ENCODE results near the gene MDFI.

- no peak for TF ChIP-seq CTCF (conservative IDR thresholded peaks at IDR 0.05; ENCODE audit: low read depth in 2 of 2)
- TF ChIP-seq EZH2 (IDR thresholded peaks at IDR 0.05; ENCODE audit: low read depth, unreplicated experiment): no peak
- no peak for TF ChIP-seq EZH2phosphoT487 (IDR thresholded peaks at IDR 0.05; ENCODE audit: unreplicated experiment)
- TF ChIP-seq POLR2AphosphoS5 (IDR thresholded peaks at IDR 0.05; ENCODE audit: low read depth): no peak
- no peak for TF ChIP-seq REST (IDR thresholded peaks at IDR 0.05; ENCODE audit: unreplicated experiment)
- TF ChIP-seq CREB1 (CRISPR knock-in tag; IDR thresholded peaks at IDR 0.05; ENCODE audit: low read depth): no peak
- TF ChIP-seq STAT1 (IDR thresholded peaks at IDR 0.05; ENCODE audit: unreplicated experiment): no peak
- no peak for TF ChIP-seq ETS1 (IDR thresholded peaks at IDR 0.05)
- no peak for TF ChIP-seq ZNF114 (CRISPR knock-in tag; IDR thresholded peaks at IDR 0.05)
Measured at GRCh38 chr6:41677124-41677921, 39.1 kb downstream of the MDFI start.
